GM12878 (cell line): ENCODE results near the gene CAMTA1. TPM values are rescaled to one million over a fixed set of nuclear protein-coding genes. Genes with fewer than 3 reads are reported as not detected.

ENCODE experiments used
- ATAC-seq: fragments of 200-7000 bp; cut with Tn5 transposase; 3 replicates; pipeline ENCODE4 v1.9.1; 2020; ENCODE audit warnings: mild to moderate bottlenecking, moderate library complexity
- BruUV-seq: library from RNA; stranded (reverse); fragments of 400-500 nt; replicated peaks from 2 replicates; lab custom pipeline; 2021; lab: Mats Ljungman, UMichigan
- CTCF ChIA-PET: fragments of 300-600 bp; sonication (Branson Sonifier 250); formaldehyde crosslinking; extraction: SDS; loops from one replicate; lab custom pipeline; 2021; ENCODE audit warnings: inconsistent platforms; lab: Yijun Ruan, JAX
- POLR2A ChIA-PET: fragments of 350-600 bp; formaldehyde crosslinking; extraction: SDS; loops from one replicate; lab custom pipeline; 2021; ENCODE audit warnings: inconsistent platforms; lab: Charles Lee
- RAD21 ChIA-PET: fragments of 300-600 bp; sonication (Branson Sonifier 250); formaldehyde crosslinking; loops from one replicate; lab custom pipeline; 2023; ENCODE audit warnings: antibody characterized with exemption; ENCODE audit not compliant: unreplicated experiment; lab: Charles Lee
- SMC1A ChIA-PET: fragments of 300-600 bp; sonication (Branson Sonifier 250); formaldehyde crosslinking; loops from one replicate; lab custom pipeline; 2023; ENCODE audit not compliant: unreplicated experiment, uncharacterized antibody; lab: Charles Lee
- DNase-seq: peaks from one replicate; pipeline ENCODE4 v3.0.0-alpha.2; 2011; ENCODE audit warnings: low read depth, low spot score
- FAIRE-seq: peaks from 3 replicates; lab custom pipeline; 2011; peaks lifted over from hg19 to GRCh38; lab: Jason Lieb, UNC
- H2AFZ ChIP-seq: 2 replicates; pipeline ENCODE4 v1.6.0; 2011; ENCODE audit warnings: low read depth, low read length, control low read depth; ENCODE audit not compliant: control insufficient read depth
- H3K27ac ChIP-seq: 2 replicates; pipeline ENCODE4 v1.5.1; 2011; ENCODE audit warnings: control low read depth; ENCODE audit not compliant: control insufficient read depth, insufficient read depth
- H3K27me3 ChIP-seq, 2 experiments: replicated peaks in 1 of 2; 2 replicates each; pipeline versions ENCODE4 v1.6.0 to v1.6.1; 2011; ENCODE audit warnings: low read length in 1 of 2; ENCODE audit not compliant: control insufficient read depth in 2 of 2, insufficient read depth in 2 of 2
- H3K36me3 ChIP-seq, 2 experiments: 2 replicates each; pipeline ENCODE4 v1.5.1; 2011; ENCODE audit warnings: low read length in 1 of 2; ENCODE audit not compliant: control insufficient read depth in 2 of 2, insufficient read depth in 2 of 2
- H3K4me1 ChIP-seq: 2 replicates; pipeline ENCODE4 v1.6.1; 2011; ENCODE audit warnings: mild to moderate bottlenecking, low read length, moderate library complexity, mixed read lengths; ENCODE audit not compliant: control insufficient read depth, insufficient read depth
- H3K4me2 ChIP-seq: 2 replicates; pipeline ENCODE4 v1.6.0; 2011; ENCODE audit warnings: control low read depth; ENCODE audit not compliant: control insufficient read depth, insufficient read depth
- H3K4me3 ChIP-seq: fragments of 200-600 bp; sonication (generic); 2 replicates; pipeline ENCODE4 v1.5.1; 2016
- H3K79me2 ChIP-seq: 2 replicates; pipeline ENCODE4 v1.6.0; 2011; ENCODE audit warnings: low read length; ENCODE audit not compliant: control insufficient read depth, insufficient read depth
- H3K9ac ChIP-seq: 2 replicates; pipeline ENCODE4 v1.8.0; 2011; ENCODE audit warnings: low read length, control low read depth, mixed read lengths; ENCODE audit not compliant: control insufficient read depth, insufficient read depth
- H3K9me3 ChIP-seq: replicated peaks from 3 replicates; pipeline ENCODE4 v1.5.1; 2011; ENCODE audit warnings: mild to moderate bottlenecking, low read length; ENCODE audit not compliant: control insufficient read depth, insufficient read depth
- H4K20me1 ChIP-seq: 2 replicates; pipeline ENCODE4 v1.6.0; 2011; ENCODE audit not compliant: control insufficient read depth, insufficient read depth
- CBX3 ChIP-seq: fragments of 200-600 bp; sonication (generic); IDR thresholded peaks from 2 replicates; pipeline ENCODE4 v1.6.1; 2016; ENCODE audit warnings: low read depth, borderline replicate concordance
- CREB1 ChIP-seq: IDR thresholded peaks from 2 replicates; pipeline ENCODE4 v1.6.1; 2012; ENCODE audit warnings: low read depth, mild to moderate bottlenecking, inconsistent platforms
- ETV6 ChIP-seq, 2 experiments: fragments of 450-650 bp in 1 of 2; IDR thresholded peaks in 1 of 2; conservative IDR thresholded peaks in 1 of 2; 2 replicates each; pipeline ENCODE4 v1.6.1; 2014; ENCODE audit warnings: antibody characterized with exemption in 1 of 2, borderline replicate concordance in 1 of 2, low read depth in 1 of 2, mild to moderate bottlenecking in 1 of 2, moderate library complexity in 1 of 2
- FOXM1 ChIP-seq: IDR thresholded peaks from 2 replicates; pipeline ENCODE4 v1.6.1; 2012; ENCODE audit warnings: low read depth, mild to moderate bottlenecking, inconsistent platforms, low read length, moderate library complexity
- GABPA ChIP-seq: IDR thresholded peaks from 2 replicates; pipeline ENCODE4 v1.6.1; 2014; ENCODE audit warnings: antibody characterized with exemption, low read depth, mild to moderate bottlenecking, inconsistent platforms
- KAT2A ChIP-seq: conservative IDR thresholded peaks from 2 replicates; pipeline ENCODE4 v1.6.1; 2011; ENCODE audit warnings: low read depth, low read length; ENCODE audit not compliant: control insufficient read depth
- MXI1 ChIP-seq: fragments of 150-350 bp; IDR thresholded peaks from 2 replicates; pipeline ENCODE4 v1.6.1; 2011; ENCODE audit warnings: low read depth, mild to moderate bottlenecking, inconsistent platforms, low read length, improper control_type of control experiment
- NBN ChIP-seq: fragments of 450-650 bp; IDR thresholded peaks from 2 replicates; pipeline ENCODE4 v1.6.1; 2016
- NFYA ChIP-seq: IDR thresholded peaks from 2 replicates; pipeline ENCODE4 v1.6.1; 2011; ENCODE audit warnings: low read depth, mild to moderate bottlenecking, low read length, improper control_type of control experiment, borderline replicate concordance
- NR2F1 ChIP-seq: fragments of 450-650 bp; conservative IDR thresholded peaks from 2 replicates; pipeline ENCODE4 v1.6.1; 2017; ENCODE audit warnings: mild to moderate bottlenecking
- POU2F2 ChIP-seq: IDR thresholded peaks from 3 replicates; pipeline ENCODE4 v1.6.1; 2011; ENCODE audit warnings: low read depth, mild to moderate bottlenecking, low read length, borderline replicate concordance
- SREBF1 ChIP-seq: IDR thresholded peaks from 2 replicates; pipeline ENCODE4 v1.6.1; 2012; ENCODE audit warnings: mild to moderate bottlenecking, low read length
- STAT1 ChIP-seq: fragments of 450-650 bp; conservative IDR thresholded peaks from 2 replicates; pipeline ENCODE4 v1.6.1; 2014; ENCODE audit warnings: antibody characterized with exemption, mild to moderate bottlenecking
- TCF12 ChIP-seq: IDR thresholded peaks from 2 replicates; pipeline ENCODE4 v1.6.1; 2011; ENCODE audit warnings: low read depth, mild to moderate bottlenecking, low read length
- ZSCAN29 ChIP-seq: fragments of 450-650 bp; IDR thresholded peaks from 2 replicates; pipeline ENCODE4 v1.6.1; 2017; ENCODE audit warnings: mild to moderate bottlenecking, moderate library complexity
- WGBS: methylation state at CpG from one replicate; pipeline ENCODE4 v1.1.6; 2016; ENCODE audit warnings: low lambda C conversion rate; ENCODE audit not compliant: insufficient replicate concordance, insufficient coverage; ENCODE audit errors: missing lambda C conversion rate; 5-methylcytosine and 5-hydroxymethylcytosine counted together
- in situ Hi-C: fragments of 300-500 bp; cut with MboI; formaldehyde crosslinking; loops from 9 replicates; pipeline ENCODE4 v1.14.3; 2018; ENCODE audit warnings: mixed read lengths
- intact Hi-C: fragments of 100-400 bp; cut with micrococcal nuclease; formaldehyde crosslinking; loops from one replicate; pipeline ENCODE4 v1.14.2; 2022; ENCODE audit not compliant: unreplicated experiment
- polyA plus RNA-seq, 11 experiments: library from polyadenylated mRNA; depleted of rRNA in 4 of 11; unstranded in 6 of 11; stranded (reverse) in 5 of 11; fragments of >200 nt; fragmentation: Nextera tagmentation in 4 of 11; fragmentation: Illumina TruSeq in 1 of 11; extraction: Ambion mirVana in 4 of 11; extraction: Trizol in 1 of 11; gene quantifications; 1 replicate in 1 of 11; 2 replicates in 10 of 11; pipeline versions ENCODE4 v1.2.1 to v1.2.3, GENCODE V29; 2011 to 2016; ENCODE audit warnings: inconsistent platforms in 2 of 11, missing spikeins in 2 of 11, low read depth in 1 of 11
- total RNA-seq, 4 experiments: library from RNA; depleted of rRNA in 3 of 4; stranded (reverse); fragments of >200 nt in 3 of 4; fragmentation: Illumina TruSeq in 1 of 4; extraction: Trizol in 1 of 4; gene quantifications; 2 replicates each; pipeline versions ENCODE4 v1.2.1 to v1.2.3, GENCODE V29; 2013 to 2021
- TF ChIP-seq, protein P1 (sequence below): fragments of 450-650 bp; IDR thresholded peaks from 2 replicates; pipeline ENCODE4 v1.6.1; 2014; ENCODE audit warnings: mild to moderate bottlenecking

The CAMTA1 gene
- total and polyA plus RNA-seq, 10 of the 15 experiments (the other 5 are each of a cell fraction or from before 2014, with no cell fraction given): 37.7 to 148 (median 76.4) TPM

DNA sequence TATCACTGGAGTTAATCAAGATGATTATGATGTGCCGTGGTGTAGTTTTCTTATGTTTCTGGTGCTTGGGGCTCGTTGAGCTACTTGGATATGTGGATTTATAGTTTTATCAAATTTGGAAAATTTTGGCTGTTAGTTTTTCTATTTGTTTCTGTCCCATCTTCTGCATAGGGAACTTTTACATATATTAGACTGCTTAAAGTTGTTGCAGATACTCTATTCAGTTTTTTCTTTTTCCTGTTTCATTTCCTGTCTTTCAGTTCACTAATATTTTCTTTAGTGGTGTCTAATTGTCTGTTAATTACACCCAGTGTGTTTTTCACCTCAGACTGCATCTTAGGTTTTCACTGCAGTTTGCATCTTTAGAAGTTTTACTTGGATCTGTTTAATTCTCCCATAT, 247.7 kb downstream of the CAMTA1 start (continued):
- no peak for TF ChIP-seq MXI1

GRCh38 chr1:7036386-7036785, 251.1 kb downstream of the CAMTA1 start:
- RAD21 ChIA-PET: no interaction called here
- 37% methylated on average over 8 of the region's 8 CpGs for WGBS
- H2AFZ ChIP-seq: no peak overlapping the region
- POLR2A ChIA-PET: no interaction called here
- no peak overlapping the region for H3K27ac ChIP-seq
- no peak overlapping the region for H3K4me3 ChIP-seq
- CTCF ChIA-PET: no interaction called here
- no TSS peak for BruUV-seq
- no peak for ATAC-seq
- no peaks in the 10 kb centered on the region for H3K4me1 ChIP-seq
- FAIRE-seq: no peak
- in situ Hi-C loops (no loop called here), intact Hi-C loops (no loop called here)
- no peak overlapping the region for H3K9ac ChIP-seq
- no peaks in the 10 kb centered on the region for H4K20me1 ChIP-seq
- no peaks in the 10 kb centered on the region for H3K79me2 ChIP-seq
- no peaks in the 10 kb centered on the region for H3K27me3 ChIP-seq
- H3K4me2 ChIP-seq: no peak overlapping the region
- H3K9me3 ChIP-seq: no peaks in the 10 kb centered on the region
- no peak for DNase-seq
- SMC1A ChIA-PET: no interaction called here
- TF ChIP-seq ZSCAN29: no peak
- no peak for TF ChIP-seq NR2F1
- TF ChIP-seq SREBF1: no peak
- TF ChIP-seq, protein P1, sequence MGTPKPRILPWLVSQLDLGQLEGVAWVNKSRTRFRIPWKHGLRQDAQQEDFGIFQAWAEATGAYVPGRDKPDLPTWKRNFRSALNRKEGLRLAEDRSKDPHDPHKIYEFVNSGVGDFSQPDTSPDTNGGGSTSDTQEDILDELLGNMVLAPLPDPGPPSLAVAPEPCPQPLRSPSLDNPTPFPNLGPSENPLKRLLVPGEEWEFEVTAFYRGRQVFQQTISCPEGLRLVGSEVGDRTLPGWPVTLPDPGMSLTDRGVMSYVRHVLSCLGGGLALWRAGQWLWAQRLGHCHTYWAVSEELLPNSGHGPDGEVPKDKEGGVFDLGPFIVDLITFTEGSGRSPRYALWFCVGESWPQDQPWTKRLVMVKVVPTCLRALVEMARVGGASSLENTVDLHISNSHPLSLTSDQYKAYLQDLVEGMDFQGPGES: no peak
- TF ChIP-seq CBX3: no peak
- TF ChIP-seq TCF12: no peak
- no peak for TF ChIP-seq KAT2A
- no peak for TF ChIP-seq POU2F2
- TF ChIP-seq CREB1: no peak
- TF ChIP-seq ETV6 (conservative IDR thresholded peaks at IDR 0.05 in 1 of 2, IDR thresholded peaks at IDR 0.05 in 1 of 2; ENCODE audit: borderline replicate concordance in 1 of 2, low read depth in 1 of 2): no peak
- TF ChIP-seq STAT1: no peak
- no peak for TF ChIP-seq NFYA
- TF ChIP-seq GABPA: no peak
- TF ChIP-seq NBN: no peak
- TF ChIP-seq FOXM1: no peak
- no peaks in the 10 kb centered on the region for H3K36me3 ChIP-seq
